Common myeloid progenitor, CD34-positive (primary cell): ENCODE measurements around the gene SLC36A4.

ENCODE experiments used
- CTCF ChIA-PET: fragments of 350-600 bp; sonication (Branson Sonifier 250); formaldehyde crosslinking; loops from one replicate; lab custom pipeline; 2021; ENCODE audit warnings: antibody characterized with exemption; lab: Charles Lee
- POLR2A ChIA-PET: fragments of 350-600 bp; sonication (Branson Sonifier 250); formaldehyde crosslinking; loops from one replicate; lab custom pipeline; 2021; ENCODE audit warnings: antibody characterized with exemption; lab: Charles Lee
- DNase-seq, 3 donors: peaks; one replicate each; pipeline versions ENCODE4 v3.0.0 to v3.0.0-alpha.2; 2013
- H3K27ac ChIP-seq, 2 experiments: 1 replicate in 1 of 2; 2 replicates in 1 of 2; pipeline ENCODE4 v1.7.0; 2013; ENCODE audit warnings: inconsistent platforms in 2 of 2, low read length in 2 of 2, mild to moderate bottlenecking in 2 of 2, low read depth in 1 of 2, moderate library complexity in 1 of 2; ENCODE audit not compliant: severe bottlenecking in 2 of 2, insufficient read depth in 1 of 2, poor library complexity in 1 of 2
- H3K27me3 ChIP-seq, 5 experiments: replicated peaks in 2 of 5; 1 replicate in 3 of 5; 2 replicates in 2 of 5; pipeline versions ENCODE4 v1.6.1 to v1.7.0; 2013; ENCODE audit warnings: low read length in 4 of 5, mild to moderate bottlenecking in 2 of 5, moderate library complexity in 2 of 5, inconsistent platforms in 1 of 5; ENCODE audit not compliant: insufficient read depth in 5 of 5, control insufficient read depth in 4 of 5
- H3K36me3 ChIP-seq, 4 experiments: 1 replicate in 2 of 4; 2 replicates in 2 of 4; pipeline versions ENCODE4 v1.6.1 to v1.7.0; 2013; ENCODE audit warnings: low read length in 3 of 4, control low read depth in 1 of 4, mild to moderate bottlenecking in 1 of 4; ENCODE audit not compliant: control insufficient read depth in 4 of 4, insufficient read depth in 4 of 4
- H3K4me1 ChIP-seq, 4 experiments: 1 replicate in 3 of 4; 2 replicates in 1 of 4; pipeline versions ENCODE4 v1.6.1 to v1.7.1; 2013; ENCODE audit warnings: low read length in 3 of 4, mild to moderate bottlenecking in 3 of 4, control low read depth in 1 of 4, inconsistent platforms in 1 of 4, moderate library complexity in 1 of 4; ENCODE audit not compliant: control insufficient read depth in 4 of 4, insufficient read depth in 4 of 4; ENCODE audit errors: control extremely low read depth in 1 of 4
- H3K4me3 ChIP-seq, 7 experiments: 1 replicate in 4 of 7; 2 replicates in 3 of 7; pipeline versions ENCODE4 v1.5.1 to v1.7.0; 2013; ENCODE audit warnings: mild to moderate bottlenecking in 7 of 7, low read length in 6 of 7, moderate library complexity in 6 of 7, inconsistent platforms in 2 of 7, low read depth in 2 of 7, control low read depth in 1 of 7; ENCODE audit not compliant: insufficient read depth in 4 of 7, control insufficient read depth in 1 of 7; ENCODE audit errors: extremely low read depth in 1 of 7
- H3K9me3 ChIP-seq, 5 experiments: 1 replicate in 4 of 5; 2 replicates in 1 of 5; pipeline versions ENCODE4 v1.6.1 to v1.7.1; 2013; ENCODE audit warnings: low read length in 4 of 5, mild to moderate bottlenecking in 2 of 5, inconsistent platforms in 1 of 5, low read depth in 1 of 5, moderate library complexity in 1 of 5; ENCODE audit not compliant: control insufficient read depth in 4 of 5, insufficient read depth in 2 of 5; ENCODE audit errors: control extremely low read depth in 1 of 5
- WGBS: methylation state at CpG from one replicate; pipeline ENCODE4 v1.1.5; 2013; ENCODE audit not compliant: insufficient coverage; 5-methylcytosine and 5-hydroxymethylcytosine counted together

The SLC36A4 gene

GRCh38 chr11:93234602-93235207 lies 36.9 kb upstream of the SLC36A4 start:
- CTCF ChIA-PET: interaction anchor here (0.7 to 4.9 kb wide), 17 partner anchors 8 to 657 kb away, joined by 3 to 63 read pairs (median 4); no protein-coding TSS in a partner anchor
- no peak overlapping the region for H3K27ac ChIP-seq
- no peak overlapping the region for H3K4me3 ChIP-seq
- no peaks in the 10 kb centered on the region for H3K9me3 ChIP-seq
- POLR2A ChIA-PET: no interaction called here
- peak; percentile 64 to 85 (median 81) for DNase-seq
- 25% methylated on average over 4 of the region's 4 CpGs for WGBS
- H3K27me3 ChIP-seq: peaks cover 0 to 10% (median 4%) of the 10 kb centered on the region in 5 experiments
- no peaks in the 10 kb centered on the region for H3K4me1 ChIP-seq
- no peaks in the 10 kb centered on the region for H3K36me3 ChIP-seq

GRCh38 chr11:93229876-93230275 lies 32.1 kb upstream of the SLC36A4 start:
- H3K4me1 ChIP-seq: no peaks in the 10 kb centered on the region

GRCh38 chr11:93225662-93226061 lies 27.9 kb upstream of the SLC36A4 start:
- Histone ChIP-seq H3K36me3 (no peaks in the 10 kb centered on the region), H3K27me3 (no peaks in the 10 kb centered on the region), H3K4me1 (no peaks in the 10 kb centered on the region), H3K27ac (no peak overlapping the region), H3K9me3 (no peaks in the 10 kb centered on the region), H3K4me3 (no peak overlapping the region)
- WGBS: 18% methylated on average over 1 of the region's 2 CpGs
- ChIA-PET POLR2A (no interaction called here), CTCF (interaction anchor here (0.7 to 5.3 kb wide), 7 partner anchors 9 to 339 kb away, joined by 3 to 42 read pairs (median 7); no protein-coding TSS in a partner anchor)
- DNase-seq: peak; percentile 18 to 54 (median 42)

More at GRCh38 chr11:93229876-93230275, 32.1 kb upstream of the SLC36A4 start:
- POLR2A ChIA-PET: no interaction called here
- no CpG with 5 or more reads among the region's 1 CpG for WGBS
- H3K27me3 ChIP-seq: peaks cover 0 to 5% (median 4%) of the 10 kb centered on the region in 5 experiments
- CTCF ChIA-PET: interaction anchor here (1.6 kb wide), 1 partner anchor 287 kb away, joined by 3 read pairs; no protein-coding TSS in a partner anchor
- H3K9me3 ChIP-seq: no peaks in the 10 kb centered on the region
- no peak overlapping the region for H3K4me3 ChIP-seq
- no peak overlapping the region for H3K27ac ChIP-seq
- no peak for DNase-seq
- H3K36me3 ChIP-seq: no peaks in the 10 kb centered on the region

GRCh38 chr11:93221539-93221938 lies 23.7 kb upstream of the SLC36A4 start:
- ChIA-PET CTCF (interaction anchor here (1.6 to 2.2 kb wide), 3 partner anchors 10 to 432 kb away, joined by 3 to 8 read pairs (median 8); no protein-coding TSS in a partner anchor), POLR2A (no interaction called here)
- Histone ChIP-seq H3K4me1 (no peaks in the 10 kb centered on the region), H3K27me3 (no peaks in the 10 kb centered on the region), H3K36me3 (no peaks in the 10 kb centered on the region), H3K4me3 (no peak overlapping the region), H3K9me3 (no peaks in the 10 kb centered on the region), H3K27ac (no peak overlapping the region)
- no peak for DNase-seq
- 89% methylated on average over 4 of the region's 4 CpGs for WGBS

- Histone ChIP-seq H3K4me1 (no peaks in the 10 kb centered on the region), H3K27ac (no peak overlapping the region), H3K36me3 (no peaks in the 10 kb centered on the region), H3K27me3 (no peaks in the 10 kb centered on the region), H3K4me3 (no peak overlapping the region), H3K9me3 (no peaks in the 10 kb centered on the region)
- ChIA-PET CTCF (no interaction called here), POLR2A (no interaction called here)
- no peak for DNase-seq
Measured at GRCh38 chr11:93220078-93220477, 22.3 kb upstream of the SLC36A4 start.

GRCh38 chr11:93219440-93219839 lies 21.6 kb upstream of the SLC36A4 start:
- no peaks in the 10 kb centered on the region for H3K36me3 ChIP-seq
- H3K4me3 ChIP-seq: no peak overlapping the region
- POLR2A ChIA-PET: interaction anchor here (0.6 kb wide), 1 partner anchor 12 kb away, joined by 3 read pairs; no protein-coding TSS in a partner anchor
- no peak for DNase-seq
- CTCF ChIA-PET: interaction anchor here (0.9 kb wide), 1 partner anchor 16 kb away, joined by 3 read pairs; no protein-coding TSS in a partner anchor
- H3K27me3 ChIP-seq: no peaks in the 10 kb centered on the region
- no peaks in the 10 kb centered on the region for H3K4me1 ChIP-seq
- H3K27ac ChIP-seq: no peak overlapping the region
- no peaks in the 10 kb centered on the region for H3K9me3 ChIP-seq
- 100% methylated on average over 1 of the region's 2 CpGs for WGBS

GRCh38 chr11:93216511-93217101 lies 18.8 kb upstream of the SLC36A4 start:
- Histone ChIP-seq H3K4me1 (no peaks in the 10 kb centered on the region), H3K27me3 (no peaks in the 10 kb centered on the region), H3K9me3 (no peaks in the 10 kb centered on the region), H3K36me3 (no peaks in the 10 kb centered on the region), H3K27ac (no peak overlapping the region), H3K4me3 (no peak overlapping the region)
- ChIA-PET POLR2A (no interaction called here), CTCF (no interaction called here)
- no peak for DNase-seq
- 100% methylated on average over 3 of the region's 5 CpGs for WGBS
